Measurements from ENCODE around the gene HDAC11. TPM values are rescaled to one million over a fixed set of nuclear protein-coding genes. Genes with fewer than 3 reads are reported as not detected.

The HDAC11 gene
- total and polyA plus RNA-seq, 4 donors, result 2.5 to 9.0 (median 3.2) TPM

- no peak for TF ChIP-seq MAX (IDR thresholded peaks at IDR 0.05)
Measured at GRCh38 chr3:13544951-13545651, 65.0 kb downstream of the HDAC11 start (continued).

- DNase-seq (ENCODE audit: low spot score), result no peak
- Histone ChIP-seq H3K27ac (ENCODE audit: low read depth in 1 of 2, low read length in 2 of 2) (no peak overlapping the region), H3K36me3 (ENCODE audit: control insufficient read depth in 4 of 4, insufficient read depth in 3 of 4, low read depth in 1 of 4, low read length in 3 of 4) (no peaks in the 10 kb centered on the region), H3K9ac (ENCODE audit: low read depth in 1 of 2, low read length in 2 of 2) (no peak overlapping the region), H3K9me3 (ENCODE audit: control insufficient read depth in 4 of 4, low read length in 3 of 4) (peaks cover 2 to 16% (median 4%) of the 10 kb centered on the region in 4 donors), H3K4me1 (ENCODE audit: control insufficient read depth in 4 of 4, insufficient read depth in 4 of 4, low read length in 3 of 4) (peaks cover 0 to 2% (median under 1%) of the 10 kb centered on the region in 4 donors), H3K4me3 (ENCODE audit: low read depth in 1 of 3, low read length in 3 of 3) (no peak overlapping the region), H3K27me3 (ENCODE audit: control insufficient read depth in 4 of 4, insufficient read depth in 4 of 4, low read length in 3 of 4) (peaks cover 0 to 16% (median 7%) of the 10 kb centered on the region in 4 donors)
- TF ChIP-seq FOXA1 (IDR thresholded peaks at IDR 0.05), result no peak
- no peak for TF ChIP-seq RXRA (IDR thresholded peaks at IDR 0.05)
- TF ChIP-seq SP1 (IDR thresholded peaks at IDR 0.05), result no peak
- no peak for TF ChIP-seq REST (IDR thresholded peaks at IDR 0.05)
- no peak for TF ChIP-seq RAD21 (IDR thresholded peaks at IDR 0.05)
- no peak for TF ChIP-seq HNF4G (IDR thresholded peaks at IDR 0.05)
- TF ChIP-seq FOXA2 (IDR thresholded peaks at IDR 0.05), result no peak
- TF ChIP-seq YY1 (IDR thresholded peaks at IDR 0.05), result no peak
- TF ChIP-seq GABPA (IDR thresholded peaks at IDR 0.05 in 1 of 2, conservative IDR thresholded peaks at IDR 0.05 in 1 of 2), result no peak
- WGBS, result 81% methylated on average over 9 of the region's 9 CpGs
Measured at GRCh38 chr3:13545952-13546454, 65.9 kb downstream of the HDAC11 start.

GRCh38 chr3:13546667-13547171 lies 66.6 kb downstream of the HDAC11 start:
- Histone ChIP-seq H3K4me3 (ENCODE audit: low read depth in 1 of 3, low read length in 3 of 3) (no peak overlapping the region), H3K9ac (ENCODE audit: low read depth in 1 of 2, low read length in 2 of 2) (no peak overlapping the region), H3K4me1 (ENCODE audit: control insufficient read depth in 4 of 4, insufficient read depth in 4 of 4, low read length in 3 of 4) (peaks cover 0 to 2% (median under 1%) of the 10 kb centered on the region in 4 donors), H3K36me3 (ENCODE audit: control insufficient read depth in 4 of 4, insufficient read depth in 3 of 4, low read depth in 1 of 4, low read length in 3 of 4) (no peaks in the 10 kb centered on the region), H3K27ac (ENCODE audit: low read depth in 1 of 2, low read length in 2 of 2) (no peak overlapping the region), H3K27me3 (ENCODE audit: control insufficient read depth in 4 of 4, insufficient read depth in 4 of 4, low read length in 3 of 4) (peaks cover 0 to 16% (median 7%) of the 10 kb centered on the region in 4 donors), H3K9me3 (ENCODE audit: control insufficient read depth in 4 of 4, low read length in 3 of 4) (peaks cover 0 to 9% (median 0%) of the 10 kb centered on the region in 4 donors)
- TF ChIP-seq CTCF (IDR thresholded peaks at IDR 0.05; ENCODE audit: low read depth, low read length, missing input control) (no peak), JUND (IDR thresholded peaks at IDR 0.05) (no peak), TAF1 (conservative IDR thresholded peaks at IDR 0.05) (no peak), NR2F2 (IDR thresholded peaks at IDR 0.05) (peak; percentile 28)
- DNase-seq (ENCODE audit: low spot score), result peak; percentile 49
- WGBS, result 79% methylated on average over 9 of the region's 9 CpGs
